Esophagus muscularis mucosa (tissue), 3 donors: Measurements from ENCODE around the gene ATG3.

Experiments used
- POLR2A ChIP-seq: fragments of 450-650 bp; IDR thresholded peaks from one replicate; pipeline ENCODE4 v1.6.1; 2017; ENCODE audit warnings: antibody characterized with exemption, moderate library complexity, mild to moderate bottlenecking, low read depth
- POLR2AphosphoS5 ChIP-seq, 2 donors: sonication (generic); formaldehyde crosslinking; IDR thresholded peaks; one replicate each; pipeline ENCODE4 v1.6.1; 2017; ENCODE audit warnings: antibody characterized with exemption in 2 of 2
- TF ChIP-seq, protein P1 (sequence below), 3 experiments: fragments of 200-600 bp in 2 of 3; fragments of 450-650 bp in 1 of 3; sonication (generic) in 2 of 3; IDR thresholded peaks; one replicate each; pipeline ENCODE4 v1.5.1; 2017 to 2019; ENCODE audit warnings: antibody characterized with exemption in 3 of 3, mild to moderate bottlenecking in 2 of 3, moderate library complexity in 1 of 3

GRCh38 chr3:112557976-112558375 is 3.8 kb downstream of the ATG3 start:
- TF ChIP-seq, protein P1, sequence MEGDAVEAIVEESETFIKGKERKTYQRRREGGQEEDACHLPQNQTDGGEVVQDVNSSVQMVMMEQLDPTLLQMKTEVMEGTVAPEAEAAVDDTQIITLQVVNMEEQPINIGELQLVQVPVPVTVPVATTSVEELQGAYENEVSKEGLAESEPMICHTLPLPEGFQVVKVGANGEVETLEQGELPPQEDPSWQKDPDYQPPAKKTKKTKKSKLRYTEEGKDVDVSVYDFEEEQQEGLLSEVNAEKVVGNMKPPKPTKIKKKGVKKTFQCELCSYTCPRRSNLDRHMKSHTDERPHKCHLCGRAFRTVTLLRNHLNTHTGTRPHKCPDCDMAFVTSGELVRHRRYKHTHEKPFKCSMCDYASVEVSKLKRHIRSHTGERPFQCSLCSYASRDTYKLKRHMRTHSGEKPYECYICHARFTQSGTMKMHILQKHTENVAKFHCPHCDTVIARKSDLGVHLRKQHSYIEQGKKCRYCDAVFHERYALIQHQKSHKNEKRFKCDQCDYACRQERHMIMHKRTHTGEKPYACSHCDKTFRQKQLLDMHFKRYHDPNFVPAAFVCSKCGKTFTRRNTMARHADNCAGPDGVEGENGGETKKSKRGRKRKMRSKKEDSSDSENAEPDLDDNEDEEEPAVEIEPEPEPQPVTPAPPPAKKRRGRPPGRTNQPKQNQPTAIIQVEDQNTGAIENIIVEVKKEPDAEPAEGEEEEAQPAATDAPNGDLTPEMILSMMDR (IDR thresholded peaks at IDR 0.05) = no peak
- TF ChIP-seq POLR2A (no peak), POLR2AphosphoS5 (IDR thresholded peaks at IDR 0.05) (no peak)
